Stimulated activated CD8-positive, alpha-beta memory T cell treated with anti-CD3 and anti-CD28 coated beads, Interleukin-12 subunit alpha, Interleukin-12 subunit beta, amount 100 ng/mL, for 1 hour (primary cell): ENCODE measurements around the gene FKBP5.
"Not testable (repeated sequence)": the region's sequence is repeated elsewhere in the genome, so short reads cannot be mapped to it uniquely, and the experiment has no call there.

ENCODE experiments used
- DNase-seq: peaks from one replicate; pipeline ENCODE4 v3.0.0-alpha.2; 2020; ENCODE audit warnings: low read depth

Gene FKBP5

GRCh38 chr6:35611240-35611639 is 77.5 kb downstream of the FKBP5 start:
- no peak for DNase-seq

- DNase-seq, result no peak
These were observed 77.9 kb downstream of the FKBP5 start for GRCh38 chr6:35610830-35611229.

GRCh38 chr6:35609588-35609987 is 79.1 kb downstream of the FKBP5 start:
- no peak for DNase-seq

- DNase-seq, result no peak
These were observed 81.0 kb downstream of the FKBP5 start for GRCh38 chr6:35607517-35608233.

- DNase-seq, result no peak
These were observed 83.1 kb downstream of the FKBP5 start for GRCh38 chr6:35605600-35605999.

GRCh38 chr6:35603326-35604202 is 85.2 kb downstream of the FKBP5 start:
- DNase-seq, result no peak

- DNase-seq, result no peak
These were observed 86.4 kb downstream of the FKBP5 start for GRCh38 chr6:35602133-35602946.

- peak; percentile 39 for DNase-seq
These were observed 87.2 kb downstream of the FKBP5 start for GRCh38 chr6:35601331-35602132.

GRCh38 chr6:35600659-35601125 is 88.0 kb downstream of the FKBP5 start:
- no peak for DNase-seq

- no peak for DNase-seq
These were observed 88.7 kb downstream of the FKBP5 start for GRCh38 chr6:35599761-35600658.

GRCh38 chr6:35598621-35599020 is 90.1 kb downstream of the FKBP5 start:
- not testable (repeated sequence) for DNase-seq

- no peak for DNase-seq
These were observed 92.0 kb downstream of the FKBP5 start for GRCh38 chr6:35596448-35597442.

GRCh38 chr6:35594503-35595186 is 94.1 kb downstream of the FKBP5 start:
- DNase-seq, result no peak

GRCh38 chr6:35592178-35592577 is 96.5 kb downstream of the FKBP5 start:
- no peak for DNase-seq

- no peak for DNase-seq
These were observed 98.1 kb downstream of the FKBP5 start for GRCh38 chr6:35590622-35591066.

- DNase-seq, result no peak
These were observed 98.8 kb downstream of the FKBP5 start for GRCh38 chr6:35589904-35590303.

GRCh38 chr6:35589201-35589739 is 99.4 kb downstream of the FKBP5 start:
- DNase-seq, result no peak

- DNase-seq, result no peak
These were observed 101.5 kb downstream of the FKBP5 start for GRCh38 chr6:35587167-35587566.
